ENCODE results near the gene TM9SF4. TPM values are rescaled to one million over a fixed set of nuclear protein-coding genes. Genes with fewer than 3 reads are reported as not detected.

TM9SF4 gene
- total RNA-seq, 1 donor from 2014 or later, result 106 TPM

GRCh38 chr20:32130965-32131364 lies 21.5 kb downstream of the TM9SF4 start:
- Mint-ChIP-seq H3K27ac (ENCODE audit: unreplicated experiment) (no peak overlapping the region), H3K4me3 (ENCODE audit: unreplicated experiment) (peak overlapping the region; percentile 23), H3K27me3 (ENCODE audit: unreplicated experiment) (peaks cover 2% of the 10 kb centered on the region), H3K4me1 (ENCODE audit: low read depth, unreplicated experiment) (peaks cover 15% of the 10 kb centered on the region), H3K36me3 (ENCODE audit: unreplicated experiment) (no peaks in the 10 kb centered on the region), H3K9me3 (ENCODE audit: unreplicated experiment) (no peaks in the 10 kb centered on the region)
- TF ChIP-seq CTCF (IDR thresholded peaks at IDR 0.05; ENCODE audit: partially characterized antibody, unreplicated experiment), result no peak
- no peak for DNase-seq

GRCh38 chr20:32132911-32133549 lies 23.5 kb downstream of the TM9SF4 start:
- no peak for DNase-seq
- Mint-ChIP-seq H3K27ac (ENCODE audit: unreplicated experiment) (no peak overlapping the region), H3K4me1 (ENCODE audit: low read depth, unreplicated experiment) (peaks cover 9% of the 10 kb centered on the region), H3K36me3 (ENCODE audit: unreplicated experiment) (no peaks in the 10 kb centered on the region), H3K4me3 (ENCODE audit: unreplicated experiment) (no peak overlapping the region), H3K9me3 (ENCODE audit: unreplicated experiment) (peaks cover 4% of the 10 kb centered on the region), H3K27me3 (ENCODE audit: unreplicated experiment) (no peaks in the 10 kb centered on the region)
- TF ChIP-seq CTCF (IDR thresholded peaks at IDR 0.05; ENCODE audit: partially characterized antibody, unreplicated experiment), result no peak

- H3K4me1 Mint-ChIP-seq (ENCODE audit: low read depth, unreplicated experiment), result peaks cover 8% of the 10 kb centered on the region
Observed at GRCh38 chr20:32134026-32134425, 24.5 kb downstream of the TM9SF4 start.

GRCh38 chr20:32135983-32136515 lies 26.5 kb downstream of the TM9SF4 start:
- H3K27ac Mint-ChIP-seq (ENCODE audit: unreplicated experiment), result no peak overlapping the region
- H3K9me3 Mint-ChIP-seq (ENCODE audit: unreplicated experiment), result peaks cover 7% of the 10 kb centered on the region
- no peaks in the 10 kb centered on the region for H3K27me3 Mint-ChIP-seq (ENCODE audit: unreplicated experiment)
- H3K4me3 Mint-ChIP-seq (ENCODE audit: unreplicated experiment), result no peak overlapping the region
- peaks cover 16% of the 10 kb centered on the region for H3K36me3 Mint-ChIP-seq (ENCODE audit: unreplicated experiment)
- no peak for TF ChIP-seq CTCF (IDR thresholded peaks at IDR 0.05; ENCODE audit: partially characterized antibody, unreplicated experiment)
- DNase-seq, result no peak
- peaks cover 11% of the 10 kb centered on the region for H3K4me1 Mint-ChIP-seq (ENCODE audit: low read depth, unreplicated experiment)

More at GRCh38 chr20:32134026-32134425, 24.5 kb downstream of the TM9SF4 start:
- Mint-ChIP-seq H3K9me3 (ENCODE audit: unreplicated experiment) (peaks cover 5% of the 10 kb centered on the region), H3K27me3 (ENCODE audit: unreplicated experiment) (no peaks in the 10 kb centered on the region), H3K4me3 (ENCODE audit: unreplicated experiment) (no peak overlapping the region), H3K36me3 (ENCODE audit: unreplicated experiment) (peaks cover 2% of the 10 kb centered on the region), H3K27ac (ENCODE audit: unreplicated experiment) (no peak overlapping the region)
- TF ChIP-seq CTCF (IDR thresholded peaks at IDR 0.05; ENCODE audit: partially characterized antibody, unreplicated experiment), result no peak
- no peak for DNase-seq

GRCh38 chr20:32138921-32139320 lies 29.4 kb downstream of the TM9SF4 start:
- no peak for TF ChIP-seq CTCF (IDR thresholded peaks at IDR 0.05; ENCODE audit: partially characterized antibody, unreplicated experiment)

More at GRCh38 chr20:32138921-32139320, 29.4 kb downstream of the TM9SF4 start:
- H3K36me3 Mint-ChIP-seq (ENCODE audit: unreplicated experiment), result peaks cover 16% of the 10 kb centered on the region
- H3K27me3 Mint-ChIP-seq (ENCODE audit: unreplicated experiment), result peaks cover 2% of the 10 kb centered on the region
- peaks cover 11% of the 10 kb centered on the region for H3K4me1 Mint-ChIP-seq (ENCODE audit: low read depth, unreplicated experiment)
- DNase-seq, result no peak
- peaks cover 10% of the 10 kb centered on the region for H3K9me3 Mint-ChIP-seq (ENCODE audit: unreplicated experiment)
- H3K27ac Mint-ChIP-seq (ENCODE audit: unreplicated experiment), result peak overlapping the region; percentile 13
- H3K4me3 Mint-ChIP-seq (ENCODE audit: unreplicated experiment), result no peak overlapping the region

All from glutamatergic neuron (in vitro differentiated cells).